Ovary (tissue), 3 donors: Measurements from ENCODE around the gene CEP112.

Source experiments
- EP300 ChIP-seq: sonication (generic); formaldehyde crosslinking; IDR thresholded peaks from one replicate; pipeline ENCODE4 v1.6.1; 2017; ENCODE audit warnings: antibody characterized with exemption
- POLR2A ChIP-seq: fragments of 450-650 bp; IDR thresholded peaks from one replicate; pipeline ENCODE4 v1.6.1; 2017; ENCODE audit warnings: antibody characterized with exemption, mild to moderate bottlenecking, moderate library complexity
- TF ChIP-seq, protein P1 (sequence below), 3 donors: fragments of 450-650 bp in 2 of 3; fragments of 200-600 bp in 1 of 3; IDR thresholded peaks; one replicate each; pipeline versions ENCODE4 v1.5.1 to v1.8.0; 2016 to 2022; ENCODE audit warnings: antibody characterized with exemption in 3 of 3, mild to moderate bottlenecking in 1 of 3
- donor health status: DM: no; HTN: no; CAD: no.

DNA sequence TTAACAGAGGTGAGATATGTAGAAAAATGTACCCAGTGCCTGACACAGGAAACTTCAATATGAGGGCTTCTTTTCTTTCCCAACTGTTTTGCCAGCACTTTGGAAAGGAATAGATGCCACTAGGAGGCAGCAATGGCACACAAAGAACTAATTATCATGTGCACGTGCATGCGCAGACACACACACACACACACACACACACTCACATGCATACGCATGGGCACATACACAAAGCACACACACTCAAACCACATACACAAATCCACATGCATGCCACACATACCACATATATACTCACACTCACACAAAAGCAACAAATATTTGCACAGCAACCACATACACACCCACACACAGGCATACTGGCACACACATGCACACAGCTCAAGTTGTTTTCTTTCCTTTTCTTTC lies 8.8 kb upstream of the CEP112 start:
- TF ChIP-seq, protein P1, sequence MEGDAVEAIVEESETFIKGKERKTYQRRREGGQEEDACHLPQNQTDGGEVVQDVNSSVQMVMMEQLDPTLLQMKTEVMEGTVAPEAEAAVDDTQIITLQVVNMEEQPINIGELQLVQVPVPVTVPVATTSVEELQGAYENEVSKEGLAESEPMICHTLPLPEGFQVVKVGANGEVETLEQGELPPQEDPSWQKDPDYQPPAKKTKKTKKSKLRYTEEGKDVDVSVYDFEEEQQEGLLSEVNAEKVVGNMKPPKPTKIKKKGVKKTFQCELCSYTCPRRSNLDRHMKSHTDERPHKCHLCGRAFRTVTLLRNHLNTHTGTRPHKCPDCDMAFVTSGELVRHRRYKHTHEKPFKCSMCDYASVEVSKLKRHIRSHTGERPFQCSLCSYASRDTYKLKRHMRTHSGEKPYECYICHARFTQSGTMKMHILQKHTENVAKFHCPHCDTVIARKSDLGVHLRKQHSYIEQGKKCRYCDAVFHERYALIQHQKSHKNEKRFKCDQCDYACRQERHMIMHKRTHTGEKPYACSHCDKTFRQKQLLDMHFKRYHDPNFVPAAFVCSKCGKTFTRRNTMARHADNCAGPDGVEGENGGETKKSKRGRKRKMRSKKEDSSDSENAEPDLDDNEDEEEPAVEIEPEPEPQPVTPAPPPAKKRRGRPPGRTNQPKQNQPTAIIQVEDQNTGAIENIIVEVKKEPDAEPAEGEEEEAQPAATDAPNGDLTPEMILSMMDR (IDR thresholded peaks at IDR 0.05): no peak
- TF ChIP-seq POLR2A: no peak
- TF ChIP-seq EP300: no peak
